Hematopoietic multipotent progenitor cell treated with erythropoietin and hydrocortisone succinate and interleukin-3 and kit ligand, for 17 days (in vitro differentiated cells): ENCODE measurements around the gene ENOX1.
"Not testable (repeated sequence)": the region's sequence is repeated elsewhere in the genome, so short reads cannot be mapped to it uniquely, and the experiment has no call there.

ENCODE experiments used
- DNase-seq: peaks from one replicate; pipeline ENCODE4 v3.0.0-alpha.2; 2015; ENCODE audit warnings: low spot score

ENOX1 gene

DNA sequence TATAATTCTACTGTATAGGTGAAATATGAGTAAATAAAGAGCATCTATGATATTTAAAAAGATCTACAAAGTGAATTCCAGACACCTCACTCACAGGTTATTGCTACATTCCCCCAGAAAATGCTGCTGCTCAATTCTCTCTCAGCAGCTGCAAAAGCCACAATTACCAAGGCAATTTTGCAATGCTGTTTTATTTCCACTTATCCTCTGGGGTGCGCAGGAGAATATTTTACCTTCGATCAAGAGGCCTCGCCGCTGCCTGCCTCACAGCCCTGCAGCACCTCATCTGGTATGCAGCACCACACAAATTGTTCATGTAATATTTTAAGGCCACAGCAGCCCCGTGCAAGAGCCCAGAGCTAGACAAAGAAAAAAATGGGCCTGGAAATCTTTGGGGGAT, 430.2 kb downstream of the ENOX1 start:
- no peak for DNase-seq

DNA sequence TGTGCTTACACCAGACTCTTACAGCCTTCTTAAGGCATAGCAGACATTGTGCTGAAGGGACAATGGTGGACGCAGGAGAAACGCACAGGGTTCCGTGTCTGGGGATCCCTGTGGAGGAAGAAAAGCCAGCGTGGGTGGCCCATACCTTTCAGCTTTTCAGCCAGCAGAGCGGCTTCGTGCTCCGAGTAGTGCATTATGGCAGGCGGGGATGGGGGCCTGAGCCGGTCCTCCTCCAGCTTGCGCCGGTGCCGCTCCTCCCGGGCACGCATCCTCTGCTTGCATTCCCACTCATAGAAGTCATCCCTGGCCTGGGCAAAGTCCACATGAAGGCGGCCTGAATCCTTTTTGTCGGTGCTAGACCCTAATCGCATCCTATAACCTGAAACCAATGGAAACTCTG, 431.0 kb downstream of the ENOX1 start:
- no peak for DNase-seq

DNA sequence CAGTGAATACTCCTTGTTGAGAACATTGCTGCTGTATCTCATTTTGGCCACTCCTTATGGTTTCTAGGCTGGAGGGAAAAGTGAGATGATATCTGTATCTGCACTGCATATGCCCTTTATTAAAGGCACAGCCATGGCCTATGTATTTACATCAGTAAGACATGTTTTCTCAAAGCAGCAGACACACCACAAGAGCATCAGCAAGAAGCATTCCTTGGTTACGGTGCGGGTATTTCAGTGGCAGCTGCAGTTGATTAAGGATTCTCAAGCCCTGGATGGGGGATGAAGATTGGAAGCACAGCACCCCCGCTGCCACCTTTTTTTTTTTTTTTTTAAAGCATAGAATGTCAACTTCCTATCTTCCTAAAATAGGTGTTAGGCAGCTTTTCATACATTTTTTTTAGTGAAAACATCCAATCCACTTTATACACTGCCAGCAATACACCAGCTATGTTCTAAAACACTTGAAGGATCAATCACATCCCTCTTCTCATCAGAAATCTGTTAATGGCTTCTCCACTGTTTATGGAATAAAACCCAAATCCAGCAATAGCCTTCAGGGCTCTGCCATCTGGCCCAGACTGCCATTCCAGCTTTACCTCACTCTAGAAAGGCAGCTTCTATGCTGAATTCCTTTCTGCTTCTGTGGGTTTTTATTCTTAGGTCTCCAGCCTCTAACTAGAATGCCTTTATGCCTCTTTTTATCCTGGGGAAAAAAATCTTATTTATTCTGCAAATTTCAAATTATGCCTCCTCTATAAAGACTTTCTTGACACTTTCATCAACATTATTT, 432.4 kb downstream of the ENOX1 start:
- DNase-seq = no peak

DNA sequence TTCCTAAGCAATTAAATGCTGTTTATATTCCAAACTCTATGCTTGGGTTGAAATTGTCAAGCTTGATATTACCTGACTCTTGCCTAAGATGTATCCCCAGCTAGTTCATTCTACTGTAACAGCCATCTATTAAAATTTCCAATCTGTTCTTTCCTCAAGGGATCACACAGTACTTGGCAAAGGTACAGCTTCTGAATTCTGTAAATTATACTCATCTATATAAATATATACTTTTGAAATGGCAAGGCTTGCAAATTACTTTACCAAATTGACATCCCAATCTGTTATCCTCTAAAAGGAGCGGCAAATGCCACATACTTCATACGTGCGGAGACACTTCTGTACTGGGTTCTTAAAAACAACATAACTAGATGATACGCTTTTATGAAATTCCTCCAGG, 433.1 kb downstream of the ENOX1 start:
- DNase-seq = no peak

DNA sequence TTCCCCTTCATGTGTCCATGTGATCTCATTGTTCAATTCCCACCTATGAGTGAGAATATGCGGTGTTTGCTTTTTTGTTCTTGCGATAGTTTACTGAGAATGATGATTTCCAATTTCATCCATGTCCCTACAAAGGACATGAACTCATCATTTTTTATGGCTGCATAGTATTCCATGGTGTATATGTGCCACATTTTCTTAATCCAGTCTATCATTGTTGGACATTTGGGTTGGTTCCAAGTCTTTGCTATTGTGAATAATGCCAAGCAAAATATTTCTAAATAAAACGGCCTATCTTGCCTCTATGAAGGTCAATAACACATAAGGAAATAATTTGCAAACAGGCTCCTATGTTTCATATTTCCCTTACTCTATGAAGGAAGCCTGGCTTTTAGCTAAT, 435.2 kb downstream of the ENOX1 start:
- not testable (repeated sequence) for DNase-seq

DNA sequence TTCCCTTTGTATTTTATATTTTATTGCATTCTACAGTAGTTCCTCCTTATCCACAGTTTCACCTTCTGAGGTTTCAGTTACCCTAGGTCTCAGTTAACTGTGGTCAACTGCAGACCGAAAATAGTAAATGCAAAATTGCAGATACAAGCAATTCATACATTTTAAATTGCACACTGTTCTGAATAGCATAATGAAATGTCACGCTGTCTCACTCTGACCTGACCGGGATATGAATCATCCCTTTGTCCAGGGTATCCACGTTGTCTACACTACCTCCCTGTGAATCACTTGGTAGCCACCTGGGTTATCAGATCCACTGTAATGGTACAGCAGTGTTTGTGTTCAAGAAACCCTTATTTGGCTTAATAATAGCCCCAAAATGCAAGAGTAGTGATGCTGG, 438.4 kb downstream of the ENOX1 start:
- DNase-seq = no peak

DNA sequence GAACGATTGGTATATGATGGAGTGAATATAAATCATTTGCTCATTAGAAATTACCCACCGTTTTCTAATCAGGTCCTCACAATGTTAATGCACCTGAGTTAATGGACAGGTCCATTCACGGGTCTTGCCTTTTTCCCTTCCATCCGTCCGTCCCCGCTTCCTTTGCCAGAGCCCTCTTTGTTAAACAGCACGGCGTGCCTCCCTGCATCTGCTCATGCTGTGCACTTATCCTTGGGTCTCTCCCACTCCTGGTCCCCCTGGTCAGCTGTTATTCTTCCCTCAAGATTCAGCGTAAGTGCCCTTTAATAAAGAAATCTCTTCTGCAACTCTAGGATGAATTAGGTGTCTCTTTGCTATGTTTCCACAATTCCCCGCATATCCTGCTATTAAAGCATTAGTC, 438.9 kb downstream of the ENOX1 start:
- no peak for DNase-seq

DNA sequence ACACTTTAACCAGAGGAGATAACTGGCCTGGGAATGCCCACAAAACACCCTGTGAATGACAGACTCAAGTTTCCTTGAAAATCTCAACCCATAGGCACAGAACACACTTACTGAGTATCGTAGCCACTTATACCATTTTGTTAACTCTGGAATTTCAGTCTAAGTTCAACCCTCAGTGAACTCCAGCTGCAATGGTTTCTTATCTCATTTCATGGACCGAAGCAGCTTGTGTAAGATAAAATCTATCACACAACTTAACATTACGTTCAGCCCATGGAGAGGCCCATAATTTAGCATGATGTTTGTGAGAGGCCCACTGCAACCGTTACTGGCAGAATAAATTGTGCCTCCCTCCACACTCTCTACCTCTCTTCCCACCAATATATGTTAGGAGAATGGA, 440.3 kb downstream of the ENOX1 start:
- no peak for DNase-seq

DNA sequence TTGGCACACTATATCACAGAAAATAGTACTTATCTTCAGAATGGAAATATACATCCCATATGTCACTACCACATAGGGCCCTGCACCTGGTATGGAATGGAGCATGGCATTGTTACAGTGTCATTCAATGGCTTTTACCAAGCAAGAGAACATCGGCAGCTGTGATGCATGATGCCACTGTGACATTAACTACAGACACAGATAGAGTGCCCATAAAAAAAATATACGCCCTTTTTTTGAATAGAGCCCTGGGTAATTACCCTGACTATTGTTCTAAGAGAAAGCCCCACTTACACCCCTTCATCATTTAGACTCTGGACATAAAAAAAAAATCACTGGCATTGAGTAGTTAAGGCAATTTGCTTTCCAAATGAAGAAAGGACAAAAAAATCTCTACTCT, 443.1 kb downstream of the ENOX1 start:
- DNase-seq = no peak

DNA sequence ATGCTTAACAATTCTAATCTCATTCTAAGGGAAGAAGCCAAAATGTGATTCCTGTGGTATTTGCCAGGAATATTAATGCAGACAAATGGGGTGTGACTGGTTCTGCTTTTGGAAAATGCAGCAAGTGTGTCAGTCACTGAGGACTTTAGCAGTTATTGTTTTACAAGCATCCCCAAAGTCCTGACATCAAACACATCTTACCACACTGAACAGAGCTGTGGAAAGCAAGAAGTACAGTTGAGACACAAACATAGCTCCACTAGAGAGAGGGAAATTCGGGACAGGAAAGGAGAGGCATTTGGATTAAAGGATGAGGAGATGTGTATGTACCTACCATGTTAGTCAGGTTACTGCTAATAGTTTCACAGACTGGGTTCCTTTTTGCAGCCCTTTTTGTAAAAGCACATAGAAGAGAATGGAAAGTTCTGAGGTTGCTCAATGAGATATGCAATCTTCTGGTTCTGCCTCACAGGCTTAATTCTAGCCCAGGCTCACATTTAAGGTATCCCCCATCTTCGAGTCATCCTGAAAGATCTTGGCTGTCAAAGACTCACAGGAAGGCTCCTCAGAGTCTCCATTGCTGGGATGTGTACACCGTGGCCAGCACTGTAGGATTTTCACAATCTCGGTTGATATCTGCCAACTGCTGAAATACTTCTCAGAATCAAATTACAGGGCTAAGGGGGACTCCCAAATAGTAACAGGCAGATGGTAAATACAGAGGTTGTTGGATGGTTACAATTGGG, 446.8 kb downstream of the ENOX1 start:
- no peak for DNase-seq

DNA sequence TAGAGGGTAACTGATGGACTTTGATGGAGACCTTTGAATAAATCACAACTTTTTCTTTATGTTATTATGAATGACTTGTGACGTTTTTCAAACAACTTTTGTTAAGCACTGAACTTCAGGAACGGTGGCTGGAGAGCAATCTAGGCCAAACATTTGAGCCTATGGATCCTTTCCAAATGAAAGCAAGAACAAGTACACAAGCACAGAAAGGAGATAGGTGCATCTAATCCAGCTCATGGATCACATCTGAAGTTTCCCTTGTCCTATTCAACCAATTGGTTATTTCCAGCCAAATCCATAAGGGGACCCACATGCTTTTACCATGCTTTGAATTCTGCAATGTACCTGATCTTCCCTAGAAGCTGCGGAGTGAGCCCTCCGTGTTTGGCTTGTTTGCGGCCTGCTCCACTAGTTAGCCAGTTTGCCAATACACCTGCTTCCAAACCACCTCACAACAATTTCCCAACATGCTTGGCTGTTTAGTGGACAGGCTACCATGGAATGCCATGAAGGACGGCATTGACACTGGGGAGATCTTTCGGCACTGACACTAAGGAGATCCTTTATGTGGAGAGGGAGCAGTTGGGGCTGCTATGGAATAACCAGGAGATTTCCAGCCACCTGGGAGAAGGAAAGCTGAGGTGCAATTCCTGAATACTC, 447.5 kb downstream of the ENOX1 start:
- DNase-seq = no peak

DNA sequence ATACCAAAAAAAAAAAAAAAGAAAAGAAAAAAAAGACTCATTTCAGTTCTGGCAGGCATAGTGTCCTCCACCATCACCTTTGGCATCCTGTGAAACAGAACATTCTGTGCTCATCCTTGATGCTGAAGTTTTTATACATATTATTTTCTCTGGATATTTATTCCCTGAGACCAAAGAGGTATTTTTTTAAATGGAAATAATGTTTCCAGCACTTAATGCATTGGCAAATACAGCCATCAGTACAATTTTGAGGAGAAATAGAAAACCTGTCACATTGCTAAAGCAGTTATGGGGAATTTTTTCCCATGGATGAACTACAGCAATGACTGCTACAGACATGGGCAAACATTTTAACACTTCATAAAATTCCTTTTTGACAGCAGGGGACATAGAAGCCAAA, 451.0 kb downstream of the ENOX1 start:
- DNase-seq = no peak

DNA sequence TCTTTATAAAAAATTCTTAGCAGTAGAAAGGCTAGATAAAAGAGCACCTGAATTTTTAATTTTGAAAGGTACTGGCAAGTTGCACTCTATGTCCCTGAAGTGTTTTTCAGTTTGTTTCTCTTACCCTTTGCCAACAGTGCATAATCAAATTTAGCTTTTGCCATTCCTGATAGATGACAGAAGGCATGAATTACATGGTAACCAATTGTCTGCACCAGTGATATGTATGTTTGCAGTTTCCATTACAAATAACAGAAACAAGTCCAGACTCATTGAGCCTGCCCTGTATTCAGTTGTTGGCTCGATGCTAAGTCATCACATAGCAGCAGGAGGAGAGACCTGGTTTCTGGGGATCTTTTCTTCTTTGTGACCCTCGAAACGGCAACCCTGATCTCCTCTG, 453.6 kb downstream of the ENOX1 start:
- no peak for DNase-seq

DNA sequence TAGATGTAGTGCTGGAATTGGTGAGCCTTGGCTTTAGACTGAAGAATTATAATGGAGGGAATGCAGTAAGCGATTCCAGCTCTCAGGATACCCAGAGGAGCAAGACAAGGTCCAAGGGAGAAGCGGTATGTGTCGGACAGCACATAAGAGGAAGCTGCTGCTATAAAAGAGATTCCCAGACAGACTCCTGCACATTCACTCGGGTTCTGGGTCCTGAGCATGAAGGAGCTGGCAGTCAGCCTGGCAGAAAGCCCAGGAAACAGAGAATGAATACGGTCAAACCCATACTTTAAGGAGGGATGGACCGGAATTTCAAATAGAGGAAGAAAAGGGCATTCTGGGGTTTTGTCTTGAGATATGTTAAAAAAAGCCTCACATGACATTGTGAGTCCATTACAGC, 455.1 kb downstream of the ENOX1 start:
- no peak for DNase-seq

DNA sequence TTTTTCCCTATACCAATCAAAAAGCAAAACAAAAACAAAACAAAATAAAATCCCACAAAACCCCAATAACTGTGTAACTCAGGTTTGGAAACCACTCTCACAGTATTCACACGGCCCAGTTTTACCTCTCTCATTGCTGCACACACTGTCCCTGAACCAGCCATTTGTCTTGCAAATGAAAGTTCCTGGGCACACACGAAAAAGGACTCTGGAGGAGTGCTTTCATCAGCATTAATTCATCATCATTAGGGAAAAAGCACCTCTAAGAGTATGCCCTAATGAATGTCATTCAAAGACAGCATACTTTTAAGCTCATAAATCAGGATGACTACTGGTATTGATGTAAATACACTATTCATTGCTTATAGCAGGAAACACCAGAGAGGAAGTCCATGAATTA, 457.1 kb downstream of the ENOX1 start:
- DNase-seq = no peak

DNA sequence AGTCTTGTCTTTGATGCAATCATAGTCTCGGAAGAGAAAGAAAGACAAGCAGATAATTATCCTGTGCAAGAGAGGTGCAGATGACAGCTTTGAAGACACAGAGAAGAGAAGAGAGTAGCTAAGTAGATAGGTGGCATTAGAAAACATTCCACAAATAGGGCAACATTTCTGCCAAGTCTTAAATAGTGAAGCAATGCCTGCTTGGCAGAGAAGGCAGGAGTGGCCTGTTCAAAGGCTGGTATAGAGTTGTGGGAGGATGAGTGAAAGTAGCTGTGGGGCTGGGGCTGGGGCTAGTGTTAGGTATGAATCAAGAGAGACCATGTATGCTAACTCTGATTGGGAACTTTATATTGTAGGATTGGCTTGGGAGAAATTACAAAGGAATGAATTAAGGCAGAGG, 457.9 kb downstream of the ENOX1 start:
- no peak for DNase-seq

DNA sequence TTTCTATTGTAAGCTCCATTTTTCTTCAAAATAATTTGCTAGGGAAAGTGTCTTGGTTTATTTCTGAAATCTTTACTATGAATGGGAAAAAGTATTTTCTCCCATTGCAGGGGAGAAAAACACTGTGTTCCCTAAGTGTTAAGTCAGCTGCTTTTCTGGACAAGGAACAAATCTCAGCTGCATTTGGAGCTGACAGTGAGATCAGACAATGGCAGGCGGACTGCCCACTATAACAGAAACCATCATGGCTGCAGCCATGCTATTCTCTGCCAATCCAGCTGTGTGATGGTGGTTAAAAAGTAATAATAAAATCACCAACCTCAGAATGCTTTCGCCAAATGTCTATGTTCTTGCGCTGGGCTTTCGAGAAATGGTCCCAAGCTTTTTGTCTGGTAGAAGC, 460.7 kb downstream of the ENOX1 start:
- DNase-seq = no peak

DNA sequence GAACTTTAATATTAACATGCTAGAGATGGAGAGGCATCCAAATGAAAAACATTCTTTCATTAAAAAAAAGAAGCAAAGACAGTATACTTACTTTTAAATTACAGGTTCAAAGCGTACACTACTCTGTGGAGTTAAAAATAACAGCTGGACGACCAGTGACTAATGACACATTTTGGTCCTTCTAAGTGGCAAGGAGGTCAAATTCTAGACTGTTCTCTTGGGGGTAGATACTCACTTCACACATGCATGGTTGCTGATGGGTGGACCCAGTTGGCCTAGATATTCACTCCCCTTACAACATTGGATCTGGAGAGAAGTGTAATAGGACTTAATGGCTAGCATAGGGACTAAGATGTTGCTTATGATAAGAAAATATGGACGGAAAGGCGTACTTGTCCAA, 461.1 kb downstream of the ENOX1 start:
- DNase-seq = no peak

DNA sequence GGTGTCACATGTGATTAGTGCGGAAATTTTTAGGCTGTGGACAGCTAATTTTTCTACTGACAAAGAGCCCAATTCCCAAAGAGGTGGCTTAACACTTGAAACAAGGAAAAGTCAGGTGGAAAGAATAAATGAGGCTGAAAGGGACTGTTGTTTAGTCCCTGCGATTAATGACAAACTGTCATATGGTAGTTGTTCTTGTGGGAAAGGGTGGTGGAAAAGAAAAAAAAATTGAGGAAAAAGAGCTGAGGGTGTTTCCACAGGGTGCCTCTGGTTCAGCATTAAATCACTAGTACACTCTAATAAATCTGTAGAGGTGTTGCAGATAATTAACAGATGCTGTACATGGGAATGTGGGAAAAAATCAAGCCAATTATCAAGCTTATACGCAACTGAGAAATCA, 462.6 kb downstream of the ENOX1 start:
- DNase-seq = no peak

DNA sequence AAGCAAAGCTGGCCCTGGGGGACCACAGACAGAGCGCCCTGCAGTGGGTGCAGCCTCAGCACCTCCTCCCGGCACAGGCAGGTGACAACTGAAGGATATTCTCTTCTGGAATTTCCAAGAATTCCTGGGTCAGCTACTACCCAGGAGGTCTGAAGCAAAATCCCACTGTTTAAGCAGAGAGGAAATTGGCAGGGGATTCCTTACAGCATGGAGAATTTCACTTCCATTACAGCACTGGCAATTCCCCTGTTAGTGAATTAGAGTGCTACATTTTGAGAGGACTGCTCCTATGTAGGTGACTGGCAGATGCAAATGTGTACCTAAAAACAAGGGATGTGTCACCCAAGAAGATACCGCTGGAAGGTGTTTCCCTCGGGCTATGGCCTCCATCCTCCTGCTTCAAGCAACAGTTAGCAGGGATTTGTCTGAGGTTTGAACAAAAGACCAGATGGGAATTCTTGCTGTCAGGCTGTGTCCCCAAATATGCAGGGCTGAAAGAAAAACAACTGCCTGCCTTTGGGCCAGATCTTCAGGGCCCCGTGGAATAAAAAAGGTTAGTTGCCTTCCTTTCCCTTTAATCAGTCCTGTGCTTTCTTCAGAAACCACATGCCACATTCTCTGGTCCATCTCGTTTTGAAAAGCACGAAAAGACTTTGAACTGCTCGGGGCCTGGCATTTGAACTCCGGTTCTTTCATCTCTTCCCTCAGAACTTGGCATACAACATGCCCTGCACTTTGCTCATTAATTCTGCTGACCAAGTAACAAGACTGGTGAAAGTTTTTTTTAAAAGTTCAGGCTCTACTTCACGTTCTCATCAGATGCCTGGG, 466.9 kb downstream of the ENOX1 start:
- DNase-seq = no peak

DNA sequence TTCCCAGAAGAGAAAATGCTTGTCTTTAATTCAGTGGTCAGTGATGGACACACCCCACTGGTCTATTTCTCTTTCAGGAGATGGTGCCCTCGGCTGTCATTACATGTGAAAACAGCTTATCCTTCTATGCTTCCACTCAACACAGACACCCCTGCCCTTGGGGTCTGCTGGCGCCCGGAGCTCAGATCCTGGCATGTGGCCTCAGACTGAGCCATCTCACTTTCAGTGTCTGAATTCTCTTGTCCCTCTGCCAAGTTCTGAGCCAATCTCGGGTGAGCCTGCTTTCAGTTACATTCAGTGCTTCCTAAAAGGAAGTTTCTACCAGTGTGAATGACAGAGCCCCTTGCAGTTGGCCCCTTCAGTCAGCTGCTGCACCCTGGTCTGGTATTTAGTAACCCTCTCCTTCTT, 469.8 kb downstream of the ENOX1 start:
- DNase-seq = no peak

DNA sequence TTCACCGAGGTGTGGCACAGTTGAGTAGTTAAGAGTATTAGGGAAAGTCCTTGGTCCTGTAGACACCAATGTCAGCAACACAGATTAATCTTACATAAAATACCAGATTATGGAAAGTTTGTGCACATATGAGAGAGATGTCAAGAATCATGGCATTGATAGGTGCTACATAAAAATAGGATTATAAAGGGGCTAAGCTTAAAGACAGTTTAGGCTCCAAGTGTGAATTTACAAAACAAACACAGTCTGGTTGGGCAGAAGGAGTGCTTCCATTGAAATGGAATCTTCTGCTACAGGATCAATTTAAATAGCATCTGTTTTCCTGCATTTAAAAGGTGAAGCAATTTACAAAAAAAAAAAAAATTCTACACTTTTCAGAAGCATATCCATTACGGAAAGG, 470.5 kb downstream of the ENOX1 start:
- no peak for DNase-seq
